HG02571 (cell line): Measurements from ENCODE around the gene KLRK1.
"Not testable (repeated sequence)": the region's sequence is repeated elsewhere in the genome, so short reads cannot be mapped to it uniquely, and the experiment has no call there.

ENCODE experiments used
- ATAC-seq: cut with Tn5 transposase; IDR thresholded peaks from one replicate; pipeline ENCODE4 v1.9.1; 2021; ENCODE audit warnings: mild to moderate bottlenecking, moderate library complexity; ENCODE audit not compliant: unreplicated experiment

The KLRK1 gene

DNA sequence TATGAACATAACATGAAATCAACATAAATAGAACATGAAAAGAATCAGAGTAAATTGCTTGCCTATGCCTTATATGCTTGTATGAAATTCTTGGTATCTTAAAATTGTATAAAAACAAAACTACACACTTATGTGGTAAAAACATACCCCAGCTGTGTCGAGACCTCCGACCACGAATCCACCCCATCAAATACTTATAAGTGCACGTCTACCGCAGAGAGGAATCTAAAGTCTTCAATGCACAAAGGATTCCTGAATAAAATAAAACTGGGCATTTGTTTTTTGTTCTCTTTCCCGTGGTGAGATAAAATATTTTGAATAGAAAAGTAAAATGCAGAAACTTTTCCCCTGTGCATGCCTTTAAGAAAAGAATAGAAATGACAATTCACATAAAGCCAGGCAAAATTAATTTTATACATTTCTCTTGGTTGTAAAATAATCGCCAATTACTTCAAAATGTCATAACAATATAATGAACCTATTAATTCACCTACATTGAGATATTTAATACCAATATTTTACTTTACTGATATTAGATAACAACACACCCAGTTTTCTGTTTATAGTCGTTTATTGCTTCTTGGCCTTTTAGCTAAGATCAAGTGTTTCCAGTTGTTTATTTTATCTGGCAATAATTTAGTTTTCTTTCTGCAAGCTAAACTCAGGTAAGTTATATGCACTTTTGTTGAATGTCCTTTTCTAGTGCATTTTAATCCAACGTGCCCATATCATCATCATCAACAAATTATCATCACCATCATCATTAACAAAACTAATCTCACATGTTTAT is 1.0 kb downstream of the KLRK1 start:
- ATAC-seq, result no peak

GRCh38 chr12:10387498-10387897 is 2.3 kb downstream of the KLRK1 start:
- not testable (repeated sequence) for ATAC-seq

GRCh38 chr12:10386857-10387256 is 3.0 kb downstream of the KLRK1 start:
- no peak for ATAC-seq

DNA sequence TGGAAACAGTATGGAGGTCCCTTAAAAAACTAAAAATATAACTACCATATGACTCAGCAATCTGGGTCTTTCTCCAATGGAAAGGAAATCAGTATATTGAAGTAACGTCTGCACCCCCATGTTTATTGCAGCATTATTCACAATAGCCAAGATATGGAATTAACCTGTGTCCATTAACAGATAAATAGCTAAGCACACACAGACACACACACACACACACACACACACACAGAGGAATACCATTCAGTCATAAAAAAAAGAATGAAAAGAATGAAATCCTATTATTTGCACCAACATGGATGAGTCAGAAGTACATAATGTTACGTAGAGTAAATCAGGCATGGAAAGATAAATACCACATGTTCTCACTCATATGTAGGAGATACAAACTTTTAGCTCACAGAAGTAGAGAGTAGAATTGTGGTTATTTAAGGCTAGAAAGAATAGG is 4.7 kb downstream of the KLRK1 start:
- no peak for ATAC-seq

- no peak for ATAC-seq
Observed at GRCh38 chr12:10384191-10384590, 5.7 kb downstream of the KLRK1 start.

DNA sequence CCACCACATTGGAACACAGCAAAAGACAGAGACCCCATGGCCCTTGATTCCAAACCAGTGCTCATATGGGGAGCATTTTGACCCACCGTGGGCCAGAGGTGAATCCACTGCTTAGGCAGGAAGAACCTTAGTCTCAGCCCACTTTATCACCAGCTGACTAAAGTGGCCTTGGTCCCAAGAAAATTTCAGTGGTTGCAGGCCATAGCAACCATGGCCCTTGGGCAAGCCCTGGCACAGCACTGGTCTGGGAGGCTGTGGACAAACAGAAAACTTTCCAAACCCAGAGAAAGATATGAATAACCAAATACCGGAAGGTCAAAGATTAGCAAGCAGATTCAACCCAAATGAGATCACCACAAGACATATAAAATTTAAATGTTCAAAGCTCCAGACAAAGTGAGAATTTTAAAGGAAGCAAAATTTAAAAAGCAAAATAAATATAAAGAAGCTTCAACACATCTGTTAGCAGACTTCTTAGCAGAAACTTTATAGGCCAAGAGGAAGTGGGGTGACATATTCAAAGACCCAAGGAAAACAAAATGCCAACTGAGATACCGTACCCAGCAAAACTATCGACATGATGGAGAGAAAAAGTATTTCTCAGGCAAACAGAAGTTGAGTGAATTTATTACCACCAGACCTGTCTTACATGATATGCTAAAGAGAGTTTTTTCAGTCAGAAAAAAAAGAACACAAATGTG is 7.8 kb downstream of the KLRK1 start:
- ATAC-seq, result no peak

GRCh38 chr12:10378737-10379136 is 11.1 kb downstream of the KLRK1 start:
- ATAC-seq, result not testable (repeated sequence)

DNA sequence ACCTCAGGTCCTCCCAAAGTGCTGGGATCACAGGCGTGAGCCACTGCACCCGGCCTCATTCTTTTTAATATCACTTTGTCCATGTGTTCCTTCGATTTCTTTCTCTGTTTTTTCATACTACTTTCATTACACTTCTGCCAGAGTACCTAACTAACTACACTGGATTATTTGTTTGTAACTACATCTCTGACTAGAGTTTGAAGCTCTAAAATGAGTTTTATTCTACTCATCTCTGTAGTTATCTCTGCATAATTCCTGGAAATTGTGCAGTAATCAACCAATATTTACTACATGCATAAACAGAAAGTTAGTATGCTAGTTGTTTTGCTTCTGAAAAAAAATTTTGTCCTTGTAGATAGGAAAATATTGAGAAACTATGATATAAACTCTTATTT is 15.2 kb downstream of the KLRK1 start:
- no peak for ATAC-seq

DNA sequence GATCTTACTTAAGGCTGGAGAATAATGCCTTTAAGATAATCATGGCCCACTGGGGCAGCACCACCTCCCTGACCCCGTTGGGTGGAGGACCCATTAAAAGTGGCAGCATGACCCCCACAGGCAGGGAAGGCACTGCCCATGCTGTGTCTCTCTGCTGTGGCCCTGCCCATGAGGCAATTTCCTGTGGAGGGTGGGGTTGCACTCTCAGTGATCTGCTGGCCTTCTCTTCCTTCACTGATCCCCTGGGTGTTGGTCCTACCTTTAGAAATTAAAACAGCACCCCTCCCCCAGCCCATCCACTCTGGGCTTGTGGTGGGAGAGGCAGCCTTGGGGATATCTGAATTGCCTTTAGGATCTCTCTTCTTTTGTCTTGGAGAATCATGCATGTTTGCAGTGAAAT is 17.3 kb downstream of the KLRK1 start:
- no peak for ATAC-seq

DNA sequence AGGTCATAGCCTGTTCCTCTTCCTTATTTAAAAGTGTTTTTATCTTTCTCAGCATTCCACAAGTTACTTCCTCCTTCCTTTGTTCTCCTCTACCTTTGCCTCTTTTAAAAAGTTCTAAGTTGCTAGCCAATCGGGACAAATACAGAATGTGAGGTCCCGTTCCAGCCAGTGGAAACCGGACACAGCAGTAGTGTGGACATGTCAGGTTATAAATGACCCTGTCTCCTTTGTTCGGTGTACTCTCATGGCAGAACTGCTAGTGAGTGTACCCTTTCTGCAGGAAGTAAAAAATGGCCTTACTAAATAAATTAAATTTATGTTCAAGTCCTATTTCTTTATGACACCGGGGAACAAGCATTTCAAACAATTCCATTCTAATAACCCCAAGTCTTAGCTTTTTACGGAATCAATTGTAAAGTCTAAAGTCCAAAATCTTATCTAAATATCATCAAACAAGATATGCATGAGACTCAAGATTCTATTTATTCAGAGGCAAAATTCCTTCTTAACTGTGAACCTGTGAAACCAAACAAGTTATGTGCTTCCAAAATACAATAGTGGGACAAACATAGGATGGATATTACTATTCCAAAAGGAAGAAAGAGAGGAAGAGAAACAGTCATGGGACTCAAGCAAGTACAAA is 17.8 kb downstream of the KLRK1 start:
- not testable (repeated sequence) for ATAC-seq

DNA sequence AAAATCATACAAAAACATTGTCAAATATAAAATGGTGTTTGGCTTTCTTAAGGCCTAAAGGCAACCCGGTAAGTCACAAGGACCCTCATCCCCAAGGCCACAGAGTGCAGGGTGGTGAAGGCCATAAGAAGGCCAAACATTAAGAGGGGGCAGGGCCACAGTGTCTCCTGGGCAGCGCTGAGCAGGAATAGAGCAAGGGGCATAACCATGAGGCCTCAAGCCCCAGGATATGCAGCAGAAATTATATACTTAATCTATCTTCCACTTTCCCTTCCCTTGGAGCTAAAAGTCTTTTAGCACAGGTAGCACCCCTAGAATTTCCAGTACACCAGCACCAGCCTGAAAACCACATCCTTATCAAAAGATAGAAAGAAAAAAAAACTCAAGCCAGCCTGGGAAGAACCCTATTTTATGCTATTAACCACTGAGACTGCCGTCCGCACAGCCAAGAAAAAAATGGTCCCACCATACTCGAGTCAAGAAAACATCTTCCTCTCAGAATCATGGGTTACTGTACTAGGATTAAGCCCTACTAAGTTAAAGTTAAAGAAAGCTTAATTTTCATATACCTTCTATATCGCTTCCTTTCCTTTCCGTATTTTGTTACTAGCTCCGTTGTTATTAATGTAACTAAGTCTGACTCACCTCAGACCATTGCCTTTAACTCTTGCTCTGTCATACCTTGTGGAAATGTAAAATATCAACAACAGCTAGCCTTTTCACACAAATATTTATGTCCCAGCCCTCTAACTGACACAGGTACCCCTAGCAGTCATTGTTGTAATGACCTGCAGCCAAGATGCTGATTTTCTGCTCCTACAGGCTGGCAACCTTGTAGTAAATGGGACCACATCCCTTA is 20.1 kb downstream of the KLRK1 start:
- ATAC-seq, result no peak

- no peak for ATAC-seq
Observed at GRCh38 chr12:10368206-10369171, 21.4 kb downstream of the KLRK1 start.

- not testable (repeated sequence) for ATAC-seq
Observed at GRCh38 chr12:10367714-10368113, 22.1 kb downstream of the KLRK1 start.

DNA sequence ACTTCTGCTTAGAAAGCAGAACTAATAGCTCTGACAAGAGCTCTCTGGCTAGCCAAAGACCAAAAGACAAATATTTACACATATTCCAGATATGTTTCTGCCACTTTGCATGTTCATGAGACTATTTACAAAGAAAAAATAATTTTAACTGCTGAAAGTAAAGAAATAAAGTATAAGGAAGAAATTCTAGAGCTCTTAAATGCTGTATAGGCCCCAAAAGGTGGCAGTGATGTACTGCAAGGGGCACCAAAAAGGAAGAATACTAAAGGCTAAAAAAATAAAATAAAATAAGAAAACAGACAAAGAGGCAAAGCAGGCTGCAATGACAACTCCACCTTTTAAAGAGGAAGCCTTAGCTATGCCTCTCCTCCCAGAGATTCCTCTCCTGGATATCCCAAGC is 23.0 kb downstream of the KLRK1 start:
- ATAC-seq, result no peak

DNA sequence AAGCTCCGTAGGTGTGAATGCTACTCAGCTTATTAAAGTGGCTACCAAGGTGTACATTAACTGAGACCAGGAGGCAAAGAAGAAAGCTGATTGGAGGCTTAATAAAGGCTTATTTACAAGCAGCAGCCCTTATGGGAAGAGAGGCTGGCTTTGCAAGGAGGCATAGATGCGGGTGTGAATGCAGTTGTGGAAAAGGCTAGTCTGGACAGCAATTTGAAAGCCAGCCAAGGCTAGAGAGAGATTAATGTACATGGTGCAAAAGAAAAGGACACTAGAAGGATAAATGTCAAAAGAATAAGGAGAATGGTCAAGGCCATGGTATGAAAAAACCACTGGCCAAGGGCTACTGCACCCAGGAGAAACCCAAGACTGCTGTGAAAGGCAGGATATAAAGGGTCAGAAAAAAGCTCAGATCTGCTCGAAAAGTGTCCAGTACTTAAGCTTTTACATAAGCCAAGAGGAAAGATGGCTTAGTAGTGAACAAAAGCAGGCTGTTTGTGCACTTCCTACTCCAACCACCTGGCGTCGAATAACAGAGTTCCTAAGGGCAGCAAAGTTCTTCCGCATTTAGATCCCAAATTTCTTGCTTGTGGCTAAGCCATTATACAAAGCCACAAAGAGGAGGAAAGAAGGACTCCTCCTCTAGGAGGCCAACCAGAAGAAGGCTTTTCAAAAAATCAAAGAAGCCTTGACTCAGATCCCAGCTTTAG is 24.0 kb downstream of the KLRK1 start:
- no peak for ATAC-seq

DNA sequence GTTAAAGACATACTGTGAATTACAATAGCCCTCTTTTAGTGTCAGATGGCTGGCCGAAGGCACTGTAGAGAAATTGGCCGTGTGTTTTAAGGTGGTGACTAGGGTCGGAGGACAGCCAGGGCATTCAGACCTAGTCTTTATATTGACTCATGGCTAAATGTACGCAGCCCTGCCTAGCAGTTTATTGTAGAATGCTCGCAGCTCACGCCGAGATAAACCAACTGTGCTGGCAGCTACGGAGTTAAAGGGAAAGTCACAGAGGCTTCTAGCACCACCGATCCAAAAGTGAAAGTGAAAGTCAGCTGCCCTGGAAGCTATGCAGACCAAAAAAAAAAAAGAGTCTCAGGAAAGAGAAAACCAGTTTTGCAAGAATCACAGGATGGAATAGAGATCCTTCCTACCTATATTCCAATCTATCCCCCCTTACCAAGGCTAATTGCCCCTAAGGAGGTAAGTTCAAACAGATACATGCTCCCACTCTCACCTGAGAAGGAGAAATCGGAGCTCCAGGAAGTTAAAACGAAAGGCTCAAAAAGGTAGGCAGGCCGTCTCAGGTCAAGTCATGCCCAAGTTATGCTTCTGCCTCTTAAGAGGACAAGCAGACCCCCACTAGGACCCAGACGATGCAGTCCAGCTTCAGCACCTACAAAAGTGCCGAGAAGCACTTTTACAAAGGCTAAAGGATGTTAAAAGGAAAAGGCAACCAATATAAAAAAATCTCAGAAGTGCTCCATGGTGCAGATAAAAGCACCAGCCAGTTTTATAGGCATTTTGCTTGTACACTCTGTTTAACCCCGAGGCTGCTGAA is 24.8 kb downstream of the KLRK1 start:
- peak; percentile 50 for ATAC-seq

GRCh38 chr12:10363914-10364814 is 25.7 kb downstream of the KLRK1 start:
- peak; percentile 78 for ATAC-seq

GRCh38 chr12:10363658-10363913 is 26.3 kb downstream of the KLRK1 start:
- no peak for ATAC-seq
